ACHN (cell line): ENCODE results near the gene CSTPP1.
"Not testable (repeated sequence)": the region's sequence is repeated elsewhere in the genome, so short reads cannot be mapped to it uniquely, and the experiment has no call there.

ENCODE experiments used
- DNase-seq: peaks from one replicate; pipeline ENCODE4 v3.0.0-alpha.2; 2015
- in situ Hi-C: cut with HindIII; loops from 2 replicates; pipeline ENCODE4 v1.10.0; 2017; ENCODE audit warnings: low sequenced_read_pairs, low pct_ligation_motif_present, low pct_unique_long_range_greater_than_20kb

CSTPP1 gene

DNA sequence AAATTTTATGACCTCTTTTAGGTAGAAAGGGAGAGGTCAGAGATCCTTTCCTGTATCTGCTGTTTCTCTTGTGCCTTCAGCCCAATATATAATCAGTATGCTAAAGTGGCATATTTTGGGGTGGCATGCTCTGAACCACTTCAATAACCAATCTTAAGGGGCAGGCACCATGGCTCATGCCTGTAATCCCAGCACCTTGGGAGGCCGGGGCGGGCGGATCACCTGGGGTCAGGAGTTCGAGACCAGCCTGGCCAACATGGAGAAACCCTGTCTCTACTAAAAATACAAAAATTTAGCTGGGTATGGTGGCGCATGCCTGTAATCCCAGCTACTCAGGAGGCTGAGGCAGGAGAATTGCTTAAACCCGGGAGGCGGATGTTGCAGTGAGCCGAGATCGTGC, 261.6 kb downstream of the CSTPP1 start:
- DNase-seq, in situ Hi-C loops: not testable (repeated sequence)

GRCh38 chr11:47201015-47201414, 264.5 kb downstream of the CSTPP1 start:
- DNase-seq, result no peak

DNA sequence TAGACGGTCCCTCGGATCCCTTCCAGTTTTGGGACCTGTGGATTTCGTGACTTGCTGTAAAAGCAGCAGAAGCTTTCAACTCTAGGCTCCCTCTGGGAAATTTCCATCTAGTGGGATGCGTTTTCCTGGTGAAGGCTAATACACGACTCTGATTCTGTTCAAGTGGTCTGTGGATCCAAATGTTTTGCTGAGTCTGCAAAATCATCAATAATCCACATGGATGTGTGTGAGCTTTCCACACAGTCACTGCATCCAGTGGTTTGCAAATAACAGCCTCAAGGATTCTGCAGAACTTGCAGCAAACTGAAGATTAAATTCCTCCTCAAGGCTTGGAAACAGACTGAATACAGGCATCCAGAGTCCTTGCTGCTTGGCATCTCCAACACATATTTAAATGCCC, 266.0 kb downstream of the CSTPP1 start:
- in situ Hi-C loops, result no loop called here

More at GRCh38 chr11:47201015-47201414, 264.5 kb downstream of the CSTPP1 start:
- in situ Hi-C loops, result no loop called here

DNA sequence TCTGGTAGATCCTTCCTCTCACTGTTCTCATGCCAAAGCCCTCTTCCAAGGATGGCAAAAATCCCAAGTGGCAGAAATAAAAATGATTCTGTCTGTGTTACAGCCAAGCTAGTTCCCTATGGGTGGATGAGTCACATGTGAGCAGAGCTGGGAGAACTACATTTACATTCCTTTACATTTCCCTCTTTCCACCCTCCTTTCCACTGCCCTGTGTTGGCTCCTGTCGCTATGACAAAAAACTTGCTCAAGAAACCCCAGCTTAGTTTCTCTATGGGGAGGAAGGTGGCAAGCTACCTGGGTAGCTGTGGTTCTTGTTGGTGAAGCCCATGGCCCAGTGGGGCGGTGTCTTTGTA, 268.1 kb downstream of the CSTPP1 start:
- no peak for DNase-seq
- in situ Hi-C loops, result no loop called here

More for the DNA sequence above, 266.0 kb downstream of the CSTPP1 start:
- DNase-seq, result no peak

DNA sequence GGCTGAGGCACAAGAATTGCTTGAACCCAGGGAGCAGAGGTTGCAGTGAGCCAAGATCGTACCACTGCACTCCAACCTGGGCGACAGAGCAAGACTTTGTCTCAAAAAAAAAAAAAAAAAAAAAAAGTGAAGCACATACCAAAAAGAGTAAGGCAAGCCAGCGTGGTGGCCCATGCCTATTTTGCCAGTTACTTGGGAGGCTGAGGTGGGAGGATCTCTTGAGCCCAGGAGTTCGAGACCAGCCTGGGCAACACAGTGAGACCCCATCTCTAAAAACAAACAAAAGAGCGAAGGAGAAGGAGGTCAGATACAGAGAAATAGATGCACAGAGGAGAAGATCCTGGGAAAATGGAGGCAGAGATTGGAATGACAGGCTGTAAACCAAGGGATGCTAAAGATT, 270.0 kb downstream of the CSTPP1 start:
- DNase-seq, in situ Hi-C loops: not testable (repeated sequence)

DNA sequence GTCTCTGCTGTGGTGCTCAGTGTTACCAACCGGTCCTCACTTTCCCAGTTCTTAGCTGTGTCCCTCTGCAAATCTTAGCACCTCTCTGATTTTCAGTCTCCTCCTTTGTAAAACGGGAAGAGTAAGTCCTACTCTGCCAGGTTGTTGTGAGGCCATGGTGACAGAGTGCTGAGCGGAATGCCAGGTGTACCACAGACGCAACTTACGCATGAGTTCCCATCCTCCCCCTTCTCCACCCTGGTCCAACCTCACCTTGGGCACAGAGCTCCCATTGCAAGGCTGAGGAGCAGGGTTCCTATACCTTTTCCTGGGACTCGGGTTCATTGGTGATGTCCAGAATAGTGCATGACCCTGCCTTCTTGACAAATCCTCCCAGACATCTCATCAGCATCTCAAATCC, 270.9 kb downstream of the CSTPP1 start:
- DNase-seq, result no peak
- in situ Hi-C loops, result no loop called here

GRCh38 chr11:47208008-47208552, 271.5 kb downstream of the CSTPP1 start:
- in situ Hi-C loops, DNase-seq: not testable (repeated sequence)

DNA sequence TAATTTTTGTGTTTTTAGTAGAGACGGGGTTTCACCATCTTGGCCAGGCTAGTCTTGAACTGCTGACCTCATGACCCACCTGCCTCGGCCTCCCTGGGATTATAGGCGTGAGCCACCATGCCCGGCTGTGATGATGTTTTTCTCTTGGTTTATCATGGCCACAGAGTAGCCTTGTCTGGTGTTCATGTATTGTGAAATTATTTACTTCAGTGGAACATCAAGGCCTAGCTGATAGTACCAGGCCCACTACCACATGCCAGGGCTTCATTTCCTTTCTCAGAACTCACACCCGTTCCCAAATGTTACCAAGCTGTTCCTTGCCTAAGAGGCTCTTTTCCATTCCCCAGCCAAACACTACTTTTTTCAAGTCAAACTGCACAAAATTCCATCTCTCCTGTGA, 272.1 kb downstream of the CSTPP1 start:
- no peak for DNase-seq
- in situ Hi-C loops, result no loop called here
